Eye (tissue), 1 donor: ENCODE data around the gene CEP131.
A peak's percentile ranks its signal among the peaks of the same experiment; 100 is the strongest.

Experiments used
- DNase-seq: peaks from one replicate; pipeline ENCODE4 v3.0.0-alpha.2; 2015

The CEP131 gene

DNA sequence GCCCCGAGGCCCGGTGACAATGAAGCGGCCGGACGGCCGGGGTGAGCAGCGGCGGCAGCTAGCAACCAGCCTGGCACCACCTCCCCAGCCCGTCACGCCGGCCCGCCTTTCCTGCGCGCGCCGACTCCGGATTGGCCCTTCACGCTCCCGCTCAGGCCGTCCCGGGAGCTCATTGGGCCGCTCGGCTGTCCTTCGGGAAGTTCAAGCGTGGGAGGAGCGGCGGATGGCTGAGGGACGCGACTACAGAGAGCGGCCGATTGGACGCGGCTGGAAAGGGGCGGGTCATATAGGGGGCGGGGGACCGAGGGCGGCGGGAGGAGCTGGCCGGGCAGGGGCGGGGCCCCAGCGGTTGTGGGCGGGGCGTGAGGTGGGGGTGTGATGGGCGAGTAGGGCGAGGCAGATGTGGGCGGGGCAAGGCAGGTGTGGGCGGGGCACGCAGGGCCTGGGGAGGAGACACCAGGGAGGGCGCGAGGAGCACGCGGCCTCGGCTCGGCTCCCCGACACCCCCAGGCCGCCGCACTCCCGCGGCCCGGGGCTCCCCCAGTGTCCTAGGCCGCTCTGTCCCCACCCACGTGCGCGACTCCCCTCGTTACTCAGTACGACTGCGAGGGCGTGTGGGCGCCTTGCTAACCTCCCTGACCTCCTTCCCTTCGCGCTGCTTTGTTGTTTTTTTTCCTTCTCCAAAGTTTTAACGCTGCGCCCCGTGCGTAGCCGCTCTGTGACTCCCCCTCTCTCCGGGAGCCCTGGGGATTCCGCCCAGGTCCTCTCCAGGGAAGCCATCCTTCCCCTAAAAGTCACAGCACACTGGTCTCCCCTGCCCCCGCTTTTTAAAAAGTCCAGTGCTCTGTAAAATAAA lies at the start of gene CEP131:
TSS of gene CEP131 (minus strand) at position 60 of the 856 bp plus-strand sequence. CDS start 2,909 bp downstream, outside the sequence.
- DNase-seq: peak; percentile 99

DNA sequence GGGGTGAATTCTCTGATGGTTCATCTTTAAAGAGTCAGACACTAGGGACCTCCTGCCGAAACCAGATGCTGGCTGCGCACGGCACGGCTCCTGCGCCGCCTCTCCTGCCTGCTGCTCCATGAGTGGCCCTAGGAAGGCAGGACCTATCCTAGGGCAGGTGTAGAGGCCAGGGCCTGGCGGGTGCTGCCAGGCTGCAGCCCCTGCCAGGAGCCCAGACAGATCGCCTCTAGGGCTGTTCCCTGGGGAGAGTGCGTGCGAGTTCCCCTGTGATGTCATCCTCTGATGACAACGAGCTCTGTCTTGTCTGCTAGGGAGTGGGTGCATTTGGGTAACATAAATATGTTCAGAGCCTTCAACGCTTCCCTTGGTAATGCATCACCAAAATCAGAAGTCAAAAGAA lies 48.5 kb upstream of the CEP131 start:
- DNase-seq: no peak

DNA sequence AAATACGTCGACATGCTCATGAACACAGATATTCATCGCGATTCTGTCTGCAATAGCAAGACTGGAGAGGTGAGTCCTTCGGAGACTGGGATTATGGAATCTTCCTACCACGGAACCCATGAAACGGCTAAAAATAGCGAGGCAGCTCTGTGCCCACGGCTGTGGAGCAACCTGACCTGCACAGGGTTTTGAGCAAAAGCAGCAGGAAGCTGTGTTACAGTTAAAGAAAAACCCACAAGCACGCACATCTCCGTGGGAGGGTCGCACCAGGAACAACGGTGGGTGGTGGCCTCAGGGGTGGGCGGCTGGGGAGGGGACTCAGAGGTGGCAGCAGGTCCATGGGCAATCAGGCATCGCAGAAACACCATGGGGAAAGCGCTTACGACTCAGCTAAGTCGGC lies 47.5 kb upstream of the CEP131 start:
- no peak for DNase-seq

DNA sequence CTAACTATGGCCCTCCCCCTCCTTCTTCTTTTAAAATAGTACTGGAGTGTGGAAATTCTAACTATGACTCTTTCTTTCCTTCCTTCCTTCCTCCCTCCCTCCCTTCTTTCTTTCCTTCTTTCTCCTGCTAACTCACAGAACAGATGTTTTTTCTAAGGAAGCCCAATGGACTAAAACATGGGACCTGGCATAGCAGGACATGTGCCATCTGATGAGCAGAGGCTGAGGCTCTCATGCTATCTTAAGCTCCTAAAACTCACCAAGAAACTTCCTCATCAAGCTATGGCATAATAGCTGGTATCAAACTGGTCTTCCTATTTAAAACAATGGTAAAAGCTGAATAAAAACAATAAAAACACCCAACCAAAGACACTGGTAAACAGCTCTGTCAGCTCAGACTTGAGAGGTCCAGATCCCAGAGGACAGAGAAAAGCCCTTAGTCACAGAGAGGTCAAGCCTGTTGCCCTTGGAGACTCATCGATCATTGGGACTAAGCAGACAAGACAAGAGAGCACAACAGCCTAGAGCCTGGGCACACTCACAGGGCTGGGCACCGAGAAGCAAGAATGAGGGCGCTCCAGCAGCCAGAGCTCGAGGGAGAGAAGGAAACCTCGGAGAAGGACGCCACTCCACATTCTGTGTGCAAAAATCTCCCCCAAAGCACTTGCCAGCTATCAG lies 44.8 kb upstream of the CEP131 start:
- no peak for DNase-seq

DNA sequence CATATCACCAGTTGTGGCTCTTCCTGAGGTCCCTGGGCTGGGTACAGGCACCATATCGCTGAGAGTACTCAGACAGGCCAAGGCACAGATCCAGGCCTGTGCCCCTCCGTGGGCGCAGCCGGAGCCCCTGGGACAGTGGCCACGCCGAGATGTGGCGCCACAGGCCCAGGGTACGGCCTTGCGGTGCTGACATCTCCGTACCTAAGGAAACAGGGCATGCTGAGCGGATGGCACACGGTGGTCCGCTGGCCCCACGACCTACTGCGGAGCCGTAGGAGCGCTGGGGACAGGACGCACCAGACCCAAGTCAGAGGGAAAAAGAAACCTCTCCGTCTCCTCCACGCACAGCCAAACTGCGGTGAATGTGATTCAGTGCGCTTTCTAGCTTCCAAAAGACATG lies 42.8 kb upstream of the CEP131 start:
- DNase-seq: no peak

DNA sequence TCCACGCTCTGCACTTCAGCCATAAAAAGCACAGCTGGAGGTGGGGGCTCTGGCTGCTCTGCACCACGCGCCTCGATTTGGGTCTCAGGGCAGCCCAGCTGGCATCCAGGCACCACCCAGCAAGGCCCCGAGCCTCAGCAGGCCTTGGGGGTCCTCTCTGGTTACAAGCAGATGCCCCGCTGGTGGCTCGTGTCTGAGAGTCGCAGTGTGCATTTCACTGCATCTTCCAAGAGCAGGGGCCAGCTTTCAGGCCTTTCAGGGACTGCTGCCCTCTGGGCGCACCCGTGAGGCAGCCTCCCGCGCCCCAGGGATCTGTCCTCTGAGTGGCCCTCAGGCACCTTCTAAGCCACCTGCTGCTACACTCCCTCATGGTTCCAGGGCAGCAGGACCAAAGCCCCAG lies 41.9 kb upstream of the CEP131 start:
- DNase-seq: no peak

DNA sequence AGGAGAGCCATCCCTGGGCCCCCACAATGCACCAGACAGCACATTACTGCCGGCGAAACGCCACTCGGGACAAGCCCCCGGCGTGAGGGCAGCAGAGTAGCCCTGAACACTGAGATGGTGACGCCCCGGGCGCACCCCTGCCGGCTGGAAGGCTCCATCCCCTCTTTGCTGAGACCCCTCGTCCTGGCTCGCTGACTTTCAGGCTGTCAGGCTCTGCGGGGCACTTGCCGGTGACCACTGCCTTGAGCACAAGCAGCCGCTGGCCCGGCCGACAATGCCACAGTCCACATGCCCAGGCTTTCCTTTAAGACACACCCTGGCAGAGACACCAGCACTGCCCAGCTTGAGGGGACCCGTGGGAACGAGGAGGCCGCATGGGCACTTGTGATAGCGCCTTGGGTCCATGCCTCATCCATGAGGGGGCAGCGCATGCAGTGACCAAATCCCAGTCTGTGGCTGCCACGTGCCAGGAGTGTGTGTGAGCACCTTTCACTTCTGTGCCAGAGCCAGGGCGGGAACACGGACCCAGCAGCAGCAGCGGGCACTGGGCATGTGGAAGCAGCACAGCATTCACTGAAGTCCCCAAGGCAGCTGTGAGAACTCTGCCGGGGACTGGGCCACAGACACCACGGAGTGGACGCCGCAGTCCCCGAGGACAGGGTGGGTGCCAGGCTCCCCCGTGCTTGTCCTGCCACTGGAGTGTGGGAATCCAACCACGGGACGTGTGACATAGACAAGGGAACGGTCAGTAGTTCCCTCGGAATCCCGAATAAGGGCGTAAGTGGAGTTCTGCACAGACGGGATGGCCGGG lies 40.8 kb upstream of the CEP131 start:
- DNase-seq: no peak

DNA sequence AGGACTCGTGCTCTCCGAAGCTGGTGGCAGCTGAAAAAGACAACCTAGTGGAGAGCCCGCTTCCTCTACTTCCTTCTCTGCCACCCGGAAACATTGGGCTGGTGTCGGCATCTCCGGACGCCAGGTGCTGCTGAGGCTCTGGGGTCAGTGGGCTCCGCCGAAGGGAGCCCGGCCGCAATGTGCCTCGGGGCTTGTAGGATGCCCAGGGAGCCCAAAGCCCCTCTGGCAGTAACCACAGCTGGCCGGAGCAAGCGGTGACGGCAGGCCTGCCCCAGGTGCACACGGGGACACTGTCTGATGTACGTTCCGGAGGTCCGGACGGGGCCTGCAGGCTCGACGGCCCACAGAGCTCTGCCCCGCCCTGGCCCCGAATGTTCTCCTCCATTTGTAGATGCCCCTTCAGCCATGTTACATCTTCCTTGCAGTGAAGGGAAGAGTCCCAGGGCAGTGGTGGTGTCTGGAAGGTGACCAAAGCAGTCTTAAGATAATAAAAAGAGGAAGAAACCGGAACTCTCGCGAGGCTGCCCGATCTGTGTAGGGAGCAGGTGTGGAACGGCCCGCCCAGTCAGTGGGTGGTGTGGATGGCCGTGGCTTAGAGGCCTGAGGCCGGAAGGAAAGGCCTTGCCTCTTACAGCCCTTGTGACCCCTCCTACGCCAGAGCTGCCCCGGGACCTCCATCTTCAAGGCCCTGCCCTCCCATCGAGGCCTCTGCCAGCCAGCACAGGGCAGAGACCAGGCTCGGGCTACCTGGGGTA lies 39.0 kb upstream of the CEP131 start:
- DNase-seq: no peak

DNA sequence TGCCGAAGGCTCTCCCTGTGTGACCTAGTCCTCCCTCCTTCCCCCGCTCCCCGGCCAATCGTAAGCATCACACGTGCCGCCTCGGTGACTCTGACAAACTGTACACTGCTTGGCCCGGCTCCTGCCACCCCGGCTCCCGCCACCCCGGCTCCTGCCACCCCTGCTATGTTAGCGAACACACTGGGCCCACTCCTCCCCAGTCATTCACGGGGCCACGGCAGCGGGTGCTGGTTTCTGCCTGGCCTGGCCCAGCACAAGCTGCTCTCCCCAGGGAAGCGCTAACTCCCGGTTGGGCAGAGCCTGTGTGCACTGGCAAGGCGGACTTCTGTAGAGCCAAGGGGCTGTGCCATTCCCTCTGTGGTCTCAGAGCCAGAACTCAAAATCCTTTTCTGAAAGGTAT lies 38.3 kb upstream of the CEP131 start:
- no peak for DNase-seq

DNA sequence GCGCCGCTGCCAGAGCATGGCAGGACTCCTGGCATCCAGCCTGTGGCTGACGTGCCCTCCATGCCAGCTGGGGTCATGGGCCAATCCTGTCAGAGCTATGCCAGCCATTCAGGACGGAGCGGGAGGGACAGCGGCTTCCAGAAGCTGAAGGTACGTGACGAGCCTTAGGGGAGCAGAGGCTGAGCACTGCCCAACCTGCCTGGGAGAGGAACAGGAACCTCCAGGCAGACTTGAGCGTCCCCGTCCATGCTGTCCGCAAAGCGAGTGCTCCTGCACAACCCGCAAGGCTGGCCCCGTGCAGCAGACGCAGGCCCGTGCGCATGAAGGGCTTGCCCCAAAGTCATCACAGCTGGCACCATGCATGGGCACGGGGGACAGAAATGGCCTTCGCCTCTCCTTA lies 37.9 kb upstream of the CEP131 start:
- DNase-seq: no peak

DNA sequence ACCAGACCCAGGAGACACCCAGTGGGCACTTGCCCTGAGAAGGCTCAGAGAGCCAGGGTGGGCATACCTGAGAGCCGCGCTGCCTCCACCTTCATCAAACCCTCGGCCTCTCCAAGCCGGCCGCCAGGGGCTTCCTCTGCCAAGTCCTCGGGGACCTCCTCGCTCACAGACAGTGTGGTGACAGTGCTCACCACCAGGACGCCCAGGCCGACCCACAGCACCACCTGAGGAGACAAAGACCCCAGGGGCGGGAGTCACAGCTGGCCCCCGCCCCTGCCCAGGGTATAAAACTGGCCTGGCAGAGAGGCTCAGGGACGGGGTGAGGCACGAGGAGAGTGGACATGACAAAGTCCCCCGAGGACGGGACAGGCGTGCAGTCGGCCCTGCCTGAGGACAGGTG lies 37.4 kb upstream of the CEP131 start:
- no peak for DNase-seq

DNA sequence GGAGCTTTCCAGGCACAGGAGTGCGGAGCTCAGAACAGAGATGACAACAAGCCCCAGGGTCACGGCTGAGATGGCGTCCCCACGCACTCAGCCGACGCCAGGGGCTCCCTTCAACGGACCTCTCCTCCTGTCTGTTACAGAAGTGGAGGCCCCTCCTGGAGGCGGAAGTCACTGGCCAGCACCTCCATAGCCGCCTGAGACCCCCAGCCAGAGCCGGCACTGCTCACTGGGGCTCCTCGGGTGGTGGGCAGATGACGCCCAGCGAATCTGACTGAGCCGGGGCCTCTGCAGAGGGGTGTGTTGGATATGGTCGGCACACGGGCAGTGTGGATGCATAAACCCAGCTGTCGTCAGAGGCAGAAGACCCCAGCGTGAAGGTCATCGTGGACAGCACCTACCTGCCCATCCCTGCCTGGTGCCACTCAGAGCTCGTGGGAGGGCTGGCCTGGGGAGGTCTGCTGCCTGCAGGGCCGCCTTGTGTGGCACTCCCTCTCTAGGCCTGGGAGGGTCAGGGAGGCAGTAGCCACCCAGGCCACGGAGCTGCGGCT lies 36.4 kb upstream of the CEP131 start:
- DNase-seq: no peak

DNA sequence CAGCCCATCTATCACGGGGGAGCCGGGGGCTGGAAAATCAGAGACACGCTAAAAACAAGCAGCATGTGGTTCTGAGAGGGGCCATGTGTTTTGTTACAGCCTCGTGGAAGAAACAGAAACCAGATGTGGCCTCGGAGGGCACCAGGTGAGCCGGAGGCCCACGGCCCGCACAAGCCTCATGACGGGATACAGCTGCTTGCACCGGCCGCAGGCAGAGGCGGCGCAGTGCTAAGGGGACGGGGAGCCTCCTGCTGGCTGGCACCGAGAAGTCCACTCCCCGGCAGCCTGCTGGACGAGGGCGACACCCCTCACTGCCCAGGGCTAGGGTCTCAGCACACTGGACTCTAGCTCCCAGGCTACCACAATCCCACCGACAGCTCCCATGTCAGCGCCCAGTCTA lies 35.5 kb upstream of the CEP131 start:
- no peak for DNase-seq

DNA sequence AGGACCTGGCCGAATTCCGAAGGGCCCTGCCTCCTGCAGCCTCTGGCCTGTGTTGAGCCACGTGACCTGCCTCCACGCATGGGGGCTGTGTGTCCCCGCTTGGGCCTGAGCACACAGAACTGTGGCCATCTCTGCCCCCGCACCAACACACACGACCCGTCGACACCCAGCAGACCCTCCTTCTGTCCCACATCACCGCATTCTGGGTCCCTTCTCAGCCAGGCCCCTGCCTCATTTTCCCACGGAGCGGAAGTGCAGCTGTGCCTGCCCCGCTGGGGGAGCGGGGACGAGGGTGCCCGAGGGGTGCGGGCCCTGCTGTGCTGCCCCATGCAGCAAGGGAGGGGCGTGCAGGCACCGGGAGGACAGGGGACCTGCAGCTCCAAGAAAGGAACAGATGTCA lies 34.8 kb upstream of the CEP131 start:
- no peak for DNase-seq

DNA sequence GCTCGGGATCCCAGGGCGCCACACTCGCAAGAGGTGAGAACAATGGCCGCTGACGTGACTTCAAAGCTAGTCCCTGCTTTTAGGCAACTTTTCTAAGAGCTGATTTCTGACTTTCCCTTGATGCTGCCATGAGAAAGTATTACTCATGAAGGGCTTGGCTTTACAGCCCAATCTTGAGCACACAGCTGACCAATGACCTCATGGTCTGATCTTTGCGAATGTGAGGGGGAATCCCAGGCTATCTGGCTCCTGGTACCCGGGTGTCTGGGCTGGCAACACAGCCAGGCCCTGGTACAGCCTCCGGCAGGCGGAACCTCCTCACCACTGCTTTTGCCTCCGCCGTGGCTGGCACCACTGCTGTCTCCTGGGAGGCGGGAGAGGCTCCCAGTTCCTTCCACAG lies 33.9 kb upstream of the CEP131 start:
- no peak for DNase-seq

DNA sequence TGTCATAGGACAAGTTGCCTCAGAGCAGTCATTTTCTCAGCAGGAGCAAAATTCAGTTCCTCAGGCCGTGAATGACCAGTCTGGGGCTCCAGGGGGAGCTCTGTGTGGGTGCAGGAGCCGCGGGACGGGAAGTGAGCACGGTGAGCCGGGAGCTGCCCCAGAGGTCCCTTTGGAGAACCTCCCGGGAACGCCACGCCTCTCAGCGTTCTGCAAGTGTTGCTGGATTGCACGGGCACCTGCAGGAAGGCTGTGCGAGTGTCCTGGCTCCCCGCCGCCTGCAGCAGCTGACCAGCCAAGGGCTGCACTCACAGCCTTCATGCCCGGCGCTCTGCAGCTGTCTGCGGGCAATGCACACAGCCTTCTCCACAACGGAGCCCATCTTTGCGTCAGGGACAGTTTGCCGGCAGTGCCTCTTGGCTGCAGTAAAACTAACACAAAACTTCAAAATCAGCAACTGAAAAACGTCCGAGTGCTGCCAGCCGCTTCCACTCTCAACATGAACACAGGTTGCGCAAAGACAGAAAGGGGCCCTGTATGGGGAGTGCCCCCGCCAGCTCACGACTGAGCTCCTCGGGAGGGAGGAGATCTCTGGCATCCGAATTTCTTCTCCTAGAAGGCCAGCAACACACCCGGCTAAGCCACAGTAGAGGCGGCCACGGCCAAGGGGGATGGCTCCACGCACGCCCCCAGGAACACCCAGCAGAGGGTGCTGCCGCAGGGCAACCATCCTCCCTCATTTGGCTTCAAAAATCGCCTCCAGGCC lies 32.4 kb upstream of the CEP131 start:
- peak; percentile 85 for DNase-seq

DNA sequence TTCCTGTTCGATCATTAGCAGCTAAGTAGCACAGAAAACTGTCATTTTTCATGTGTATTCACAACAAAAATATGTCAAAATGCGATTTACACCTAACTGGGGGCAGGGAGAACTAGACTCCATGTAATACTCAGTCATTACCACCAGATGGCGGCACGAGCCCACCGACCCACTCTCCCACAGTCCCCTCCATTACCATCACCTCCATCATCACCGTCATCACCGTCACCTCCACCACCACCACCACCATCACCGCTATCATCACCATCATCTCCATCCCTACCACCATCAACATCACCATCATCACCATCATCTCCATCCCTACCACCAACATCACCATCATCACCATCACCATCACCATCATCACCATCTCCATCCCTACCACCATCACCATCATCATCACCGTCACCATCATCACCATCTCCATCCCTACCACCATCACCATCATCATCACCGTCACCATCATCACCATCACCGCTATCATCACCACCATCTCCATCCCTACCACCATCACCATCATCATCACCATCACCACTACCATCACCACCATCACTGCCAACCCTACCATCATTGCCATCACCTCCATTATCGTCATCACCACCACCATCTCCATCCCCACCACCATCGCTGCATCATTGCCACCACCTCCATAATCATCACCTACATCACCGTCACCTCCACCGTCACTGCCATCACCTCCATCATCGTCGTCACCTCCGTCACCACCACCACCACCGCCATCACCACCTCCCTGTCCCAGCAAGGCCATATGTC lies 30.8 kb upstream of the CEP131 start:
- DNase-seq: peak; percentile 84

DNA sequence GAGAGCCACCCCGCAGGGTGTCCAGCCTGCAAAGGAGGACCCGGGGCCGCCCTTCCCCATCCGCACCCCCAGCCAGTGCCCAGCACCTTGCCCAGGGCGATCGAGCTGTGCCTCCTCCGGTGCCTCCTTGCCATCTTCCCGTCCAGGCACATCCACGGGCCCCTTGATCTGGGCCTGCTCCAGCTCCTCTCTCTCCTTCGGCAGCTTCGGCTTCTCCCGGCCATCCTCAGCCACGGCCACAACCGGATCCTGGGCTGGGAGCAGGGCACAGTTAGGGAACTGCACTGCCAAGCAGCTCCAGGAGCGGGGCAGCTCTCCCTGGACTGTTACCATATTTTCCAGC lies 30.2 kb upstream of the CEP131 start:
- DNase-seq: no peak

DNA sequence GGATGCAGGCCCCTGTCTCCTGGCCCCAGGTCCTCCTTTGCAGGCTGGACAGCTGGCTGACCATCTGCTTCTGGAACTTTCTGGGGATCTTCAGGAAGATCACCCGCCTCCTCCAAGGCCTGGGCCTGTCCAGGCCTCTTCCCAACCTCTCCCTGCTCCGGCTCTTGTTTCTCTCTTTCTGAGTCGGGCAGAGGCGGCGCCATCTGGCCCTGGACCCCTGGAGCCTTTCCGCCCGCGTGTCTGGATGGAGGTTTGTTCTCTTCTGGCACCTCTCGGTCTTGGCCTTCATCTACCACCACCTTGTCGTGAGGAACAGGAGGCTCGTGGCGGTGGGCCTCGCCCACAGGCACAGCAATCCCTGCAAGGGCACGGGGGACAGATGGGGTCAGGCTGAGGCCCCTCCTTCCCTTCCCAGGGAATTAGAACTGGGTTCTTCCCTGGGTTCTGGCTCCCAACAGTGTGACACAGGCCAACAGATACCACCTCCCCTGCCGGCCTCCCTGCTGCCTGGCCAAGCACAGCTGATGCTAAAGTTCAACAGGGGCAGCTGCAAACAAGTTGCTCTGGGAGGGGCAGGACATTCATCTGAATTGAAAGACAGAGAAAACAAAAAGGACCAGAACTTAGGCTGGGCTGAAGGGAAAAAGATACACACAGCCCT lies 29.7 kb upstream of the CEP131 start:
- peak; percentile 43 for DNase-seq

DNA sequence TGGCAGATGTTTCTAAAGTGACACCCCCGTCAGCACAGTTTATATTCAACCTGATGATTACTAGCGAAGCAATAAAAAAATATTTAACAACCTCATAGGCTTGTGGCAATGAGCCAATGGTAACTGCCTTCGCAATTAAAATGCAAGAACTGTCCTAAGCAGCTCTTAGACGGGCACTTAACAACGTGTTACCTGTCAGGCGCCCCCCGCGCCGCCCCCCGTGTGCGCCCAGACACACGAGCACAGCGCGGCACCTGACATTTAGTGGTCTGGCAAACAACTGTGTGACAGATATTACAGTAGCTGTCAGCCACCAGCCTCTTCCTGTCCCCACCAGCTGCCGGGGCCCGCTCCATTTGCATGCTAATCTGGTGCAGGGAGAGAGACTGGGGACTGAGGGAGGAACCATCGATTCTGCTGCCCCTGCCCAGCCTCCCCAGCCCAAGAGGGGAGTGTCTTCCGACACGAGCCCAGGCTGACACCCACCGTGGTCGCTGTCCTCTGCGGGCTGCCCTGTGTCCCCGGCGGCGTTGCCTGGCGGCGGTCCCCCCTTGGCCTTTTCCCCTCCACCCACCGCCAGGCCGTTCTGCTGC lies 29.0 kb upstream of the CEP131 start:
- peak; percentile 60 for DNase-seq
